HG03521 (cell line): ENCODE results near the gene MFNG.
A peak's percentile ranks its signal among the peaks of the same experiment; 100 is the strongest.
"Not testable (repeated sequence)": the region's sequence is repeated elsewhere in the genome, so short reads cannot be mapped to it uniquely, and the experiment has no call there.

Source experiments
- ATAC-seq: cut with Tn5 transposase; IDR thresholded peaks from one replicate; pipeline ENCODE4 v1.9.1; 2021; ENCODE audit warnings: mild to moderate bottlenecking, moderate library complexity; ENCODE audit not compliant: unreplicated experiment

MFNG gene

DNA sequence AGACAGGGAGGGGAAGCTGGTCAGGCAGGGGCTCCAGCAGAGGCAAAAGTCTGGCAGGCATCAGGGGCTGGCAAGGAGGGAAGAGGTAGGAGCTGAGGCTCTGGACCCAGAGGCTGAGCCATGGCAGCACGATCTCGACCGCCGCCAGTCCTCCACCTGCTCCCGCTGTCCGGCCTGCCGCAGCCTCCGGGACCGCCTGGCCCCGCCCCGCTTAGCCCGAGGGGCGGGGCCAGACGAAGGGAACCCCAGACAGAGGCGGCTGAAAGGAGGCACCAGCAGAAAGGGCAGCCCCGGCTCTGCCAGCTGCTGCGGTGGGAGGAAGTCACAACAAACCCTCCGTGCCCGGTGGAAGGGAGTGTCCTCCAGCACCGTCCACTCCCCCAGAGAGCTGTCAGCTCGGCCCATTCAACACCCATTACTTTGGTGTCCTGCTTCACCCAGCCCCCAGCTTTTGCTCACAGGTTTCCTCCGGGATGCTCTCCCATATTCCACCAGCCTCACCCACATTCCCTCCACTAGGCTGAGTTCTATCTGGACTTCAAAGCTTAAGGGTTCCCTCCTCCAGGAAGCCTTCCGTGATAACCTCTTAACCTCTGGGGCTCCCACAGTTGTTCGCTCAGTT is at the start of gene MFNG:
Gene MFNG, minus strand, starts transcription at position 161 of the 622 bp plus-strand sequence. CDS start 207 bp downstream, outside the sequence.
- peak; percentile 46 for ATAC-seq

DNA sequence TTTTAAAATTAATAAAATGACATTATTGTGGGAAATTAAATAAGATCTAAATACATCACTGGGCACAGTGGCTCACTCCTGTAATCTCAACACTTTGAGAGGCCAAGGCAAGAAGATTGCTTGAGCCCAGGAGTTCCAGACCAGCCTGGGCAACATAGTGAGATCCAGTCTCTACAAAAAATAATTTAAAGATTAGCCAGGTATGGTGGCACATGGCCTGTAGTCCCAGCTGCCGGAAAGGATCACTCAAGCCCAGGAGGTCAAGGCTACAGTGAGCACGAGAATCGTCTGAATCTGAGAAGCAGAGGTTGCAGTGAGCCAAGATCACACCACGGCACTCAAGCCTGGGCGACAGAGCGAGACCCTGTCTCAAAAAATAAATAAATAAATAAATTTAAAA is 49.0 kb upstream of the MFNG start:
- no peak for ATAC-seq

GRCh38 chr22:37534445-37534844 is 48.3 kb upstream of the MFNG start:
- no peak for ATAC-seq

DNA sequence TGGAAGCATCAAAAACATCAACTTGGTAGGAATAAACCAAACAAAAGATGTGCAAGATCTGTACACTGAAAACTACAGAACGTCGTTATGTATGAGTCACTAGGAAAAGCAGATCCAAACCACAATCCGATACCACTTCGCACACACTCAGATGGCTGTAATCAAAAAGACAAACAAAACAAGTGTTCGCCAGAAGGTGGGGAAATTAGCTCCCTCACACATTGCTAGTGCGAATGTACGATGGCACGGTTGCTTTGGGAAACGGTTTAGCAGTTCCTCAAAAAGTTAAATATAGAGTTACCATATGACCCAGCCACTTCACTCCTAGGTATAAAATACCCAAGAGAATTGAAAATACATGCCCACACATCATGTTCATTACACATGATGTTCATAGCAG is 47.8 kb upstream of the MFNG start:
- no peak for ATAC-seq

DNA sequence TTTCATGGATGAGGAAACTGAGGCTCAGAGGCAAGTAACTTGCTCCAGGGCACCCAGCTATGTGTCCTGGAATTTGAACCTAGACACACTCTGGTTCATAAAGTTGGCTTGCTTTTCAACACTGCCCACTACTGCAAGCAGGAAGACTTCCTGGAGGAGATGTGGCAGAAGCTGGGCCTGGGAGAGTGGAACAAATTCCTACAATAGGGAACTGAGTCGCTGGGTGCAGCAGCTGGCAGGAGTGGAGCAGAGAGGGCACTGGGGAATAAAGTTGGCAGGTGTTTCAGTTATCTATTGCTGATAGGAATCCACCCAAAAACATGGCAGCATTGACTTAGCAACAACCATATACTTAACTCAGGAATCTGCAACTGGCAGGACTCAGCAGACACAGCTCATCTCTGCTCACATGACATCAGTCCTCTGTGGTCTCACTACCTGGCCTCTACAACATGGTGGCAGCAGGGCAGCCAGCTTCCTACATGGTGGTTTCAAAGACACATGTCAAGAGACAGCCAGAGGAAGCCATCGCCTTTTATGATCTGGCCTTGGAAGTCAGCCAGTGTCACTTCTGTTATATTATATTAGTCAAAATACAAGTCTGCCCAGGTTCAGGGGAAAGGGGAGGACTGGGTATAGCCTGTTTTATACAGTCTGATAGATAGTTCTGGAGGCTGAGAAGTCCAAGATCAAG is 43.6 kb upstream of the MFNG start:
- ATAC-seq, result no peak

GRCh38 chr22:37527952-37528351 is 41.8 kb upstream of the MFNG start:
- ATAC-seq, result not testable (repeated sequence)

DNA sequence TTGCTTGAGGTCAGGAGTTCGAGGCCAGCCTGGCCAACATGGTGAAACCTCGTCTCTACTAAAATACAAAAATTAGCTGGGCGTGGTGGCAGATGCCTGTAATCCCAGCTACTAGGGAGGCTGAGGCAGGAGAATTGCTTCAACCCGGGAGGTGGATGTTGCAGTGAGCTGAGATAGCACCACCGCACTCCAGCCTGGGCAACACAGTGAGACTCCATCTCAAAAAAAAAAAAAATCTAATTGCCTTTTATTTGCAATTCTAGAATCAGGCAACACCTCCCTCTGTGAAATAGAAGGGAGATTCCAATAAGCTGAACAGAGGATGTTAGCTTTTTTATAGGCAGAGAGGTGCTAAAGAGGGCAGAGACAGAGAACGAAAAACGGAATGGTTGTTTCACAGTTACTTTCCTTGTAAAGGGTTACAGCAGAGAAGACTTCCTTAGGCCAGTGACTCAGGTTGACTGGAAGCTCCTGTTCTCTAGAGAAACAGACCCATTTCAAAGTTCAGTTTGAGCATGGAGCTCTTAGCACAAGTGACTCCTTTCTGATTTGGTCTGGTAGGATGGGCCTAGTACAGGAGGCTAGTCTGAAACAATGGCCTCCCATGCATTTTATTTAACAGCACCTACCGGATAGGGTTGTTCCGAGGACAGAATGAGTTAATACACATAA is 41.0 kb upstream of the MFNG start:
- ATAC-seq, result not testable (repeated sequence)

DNA sequence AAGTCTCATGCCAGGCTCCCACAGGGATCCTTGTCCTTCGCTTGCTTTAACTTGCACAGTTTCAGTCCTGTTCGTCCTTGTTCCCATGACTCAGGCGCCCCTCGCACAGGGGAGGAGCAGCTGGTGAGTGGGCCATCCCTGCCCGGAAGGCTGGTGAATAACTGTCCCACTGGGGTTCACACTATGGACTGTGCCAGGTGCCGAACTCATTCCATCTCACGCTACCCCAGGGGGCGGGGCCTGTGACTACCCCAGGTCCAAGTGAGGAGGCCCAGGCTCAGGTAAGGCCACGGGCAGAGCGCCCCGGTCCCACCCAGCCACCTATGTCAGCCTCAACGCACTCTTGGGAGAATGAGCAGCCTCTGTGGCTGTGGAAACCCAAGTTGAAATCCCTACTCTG is 40.2 kb upstream of the MFNG start:
- ATAC-seq, result no peak

DNA sequence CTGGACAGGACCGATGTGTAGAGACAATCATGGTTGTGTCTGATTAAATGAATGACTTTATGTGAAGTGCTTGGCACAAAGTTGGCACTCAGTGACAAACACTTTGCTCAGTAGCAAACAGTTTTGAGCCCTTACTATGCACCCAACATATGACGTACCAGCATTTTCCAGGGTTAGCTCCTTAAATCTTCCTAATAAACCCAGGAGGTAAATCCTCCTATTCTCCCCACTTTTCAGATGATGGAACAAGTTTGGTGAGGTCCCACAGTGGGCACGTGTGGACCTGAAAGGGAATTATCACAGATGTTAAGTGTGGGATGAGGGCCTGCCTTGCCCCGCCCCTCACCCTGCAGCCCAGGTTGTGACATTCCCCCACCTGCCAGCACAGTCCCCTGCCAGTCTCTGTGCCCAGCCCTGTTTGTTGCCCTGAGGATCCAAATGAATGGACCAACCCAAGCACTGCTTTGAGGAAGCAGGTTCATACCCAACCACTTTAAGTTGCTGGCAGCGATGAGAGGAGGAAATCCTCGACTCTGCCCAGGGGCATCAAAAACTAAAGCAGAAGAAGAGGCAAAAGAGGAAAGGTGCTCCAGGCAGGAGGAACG is 39.7 kb upstream of the MFNG start:
- no peak for ATAC-seq

- ATAC-seq, result no peak
Measured at GRCh38 chr22:37525073-37525745, 39.0 kb upstream of the MFNG start.

DNA sequence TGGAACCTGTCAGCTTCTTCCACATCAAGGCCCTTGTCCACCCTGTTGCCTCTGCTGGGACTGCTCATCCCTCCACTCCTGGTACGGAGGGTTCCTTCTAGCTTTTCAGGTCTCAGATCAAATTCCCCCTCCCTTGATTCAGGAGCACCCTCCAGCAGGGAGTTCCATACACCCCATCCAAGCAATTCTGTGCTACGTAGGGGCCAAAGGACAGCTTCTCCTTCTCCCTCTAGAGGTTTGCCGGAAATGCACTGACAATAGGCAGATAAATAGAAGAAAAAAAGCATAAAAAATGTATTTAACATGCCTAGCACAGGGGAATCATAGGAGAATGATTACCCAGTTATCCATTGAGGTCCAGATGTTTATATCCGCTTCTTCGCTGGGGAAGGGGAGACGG is 36.3 kb upstream of the MFNG start:
- ATAC-seq, result no peak

DNA sequence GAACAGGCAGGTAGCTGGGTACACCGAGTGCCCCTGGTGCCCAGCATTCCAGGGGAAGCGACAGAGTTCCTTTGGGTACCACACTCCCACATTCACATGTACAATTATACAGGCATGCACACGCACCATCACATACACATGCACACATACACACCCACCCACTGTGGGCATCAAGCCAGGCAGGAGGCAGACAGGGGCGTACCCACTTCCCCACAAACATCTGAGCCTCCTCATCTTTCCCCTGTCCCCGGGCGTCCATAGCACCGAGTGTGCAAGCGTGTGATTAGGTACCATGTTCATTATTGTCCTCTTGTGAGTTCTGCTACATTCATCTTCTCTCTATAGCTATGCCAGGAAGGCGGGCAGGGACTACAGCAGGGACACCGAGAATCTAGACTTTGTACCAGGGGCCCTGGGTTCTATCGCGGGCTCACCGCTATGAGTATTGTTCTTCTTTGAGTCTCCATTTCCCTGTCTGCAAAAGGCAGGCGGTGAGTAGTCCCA is 35.1 kb upstream of the MFNG start:
- ATAC-seq, result no peak

DNA sequence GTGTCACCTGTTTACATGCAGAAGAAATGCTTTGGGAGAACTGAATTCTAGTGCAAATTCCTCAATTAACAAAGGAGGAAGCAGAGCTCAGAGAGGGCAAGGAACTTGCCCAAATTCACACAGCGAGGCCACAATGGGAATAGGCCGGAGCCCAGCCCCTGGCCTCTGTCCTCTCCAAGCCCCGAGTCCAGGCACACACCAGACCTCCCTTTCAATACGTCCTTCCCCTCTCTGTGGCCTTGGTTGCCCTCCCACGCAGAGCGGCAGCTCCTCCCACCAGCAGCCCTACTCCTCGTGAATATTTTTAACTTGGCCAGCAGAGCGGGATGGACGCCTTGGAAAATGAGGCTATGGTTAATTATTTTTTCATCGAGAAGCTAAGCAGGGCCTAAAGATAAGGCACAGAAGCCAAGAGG is 34.6 kb upstream of the MFNG start:
- ATAC-seq, result no peak

DNA sequence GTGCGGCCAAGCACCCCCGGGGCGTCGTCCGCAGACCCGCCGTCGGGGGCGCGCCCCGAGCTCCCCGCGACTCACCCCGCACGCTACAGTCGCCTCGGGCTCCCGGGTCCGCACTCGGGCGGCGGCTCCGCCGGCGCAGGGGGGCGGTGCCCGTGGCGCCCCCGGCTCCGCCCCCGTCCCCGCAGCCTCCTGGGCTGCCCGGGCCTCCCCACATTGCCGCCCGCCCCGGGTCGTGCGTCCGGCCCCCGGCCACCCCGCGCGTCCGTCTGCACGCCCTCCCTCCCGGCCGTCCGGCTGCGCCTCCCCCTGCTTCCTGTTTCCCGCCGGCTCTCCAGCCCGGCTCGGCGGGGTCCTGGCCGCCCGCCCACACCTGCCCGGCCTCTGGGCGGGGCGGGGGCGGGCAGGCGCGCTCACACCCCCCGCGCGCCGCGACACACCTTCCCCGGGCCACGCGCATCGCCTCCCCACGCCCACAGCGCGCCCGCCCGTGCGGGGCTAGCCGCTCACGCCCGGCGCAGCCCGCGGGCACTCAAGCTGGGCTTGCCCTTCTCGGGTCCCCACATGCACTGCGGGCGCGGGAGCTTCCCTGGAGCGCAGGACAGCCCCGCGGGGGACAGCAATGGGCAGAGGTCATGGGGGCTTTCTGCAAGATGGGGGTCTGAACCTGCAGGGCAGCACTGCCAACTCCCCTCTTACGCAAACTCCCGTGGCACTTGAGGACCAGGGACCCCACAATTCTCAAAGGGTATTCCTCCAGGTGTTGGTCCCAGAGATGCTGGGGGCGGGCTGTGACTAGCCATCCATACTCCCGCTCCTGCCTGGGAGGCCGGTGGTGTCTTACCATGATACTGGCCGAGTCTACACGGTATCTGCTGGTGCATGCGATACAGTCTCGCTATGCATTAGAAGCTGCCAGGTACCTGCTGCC is 33.3 kb upstream of the MFNG start, which contains the start of gene CARD10:
Gene CARD10, minus strand, starts transcription at position 148 of the 928 bp plus-strand sequence. CDS start 215 bp downstream, outside the sequence.
- no peak for ATAC-seq

GRCh38 chr22:37518509-37519267 is 32.5 kb upstream of the MFNG start:
- no peak for ATAC-seq

DNA sequence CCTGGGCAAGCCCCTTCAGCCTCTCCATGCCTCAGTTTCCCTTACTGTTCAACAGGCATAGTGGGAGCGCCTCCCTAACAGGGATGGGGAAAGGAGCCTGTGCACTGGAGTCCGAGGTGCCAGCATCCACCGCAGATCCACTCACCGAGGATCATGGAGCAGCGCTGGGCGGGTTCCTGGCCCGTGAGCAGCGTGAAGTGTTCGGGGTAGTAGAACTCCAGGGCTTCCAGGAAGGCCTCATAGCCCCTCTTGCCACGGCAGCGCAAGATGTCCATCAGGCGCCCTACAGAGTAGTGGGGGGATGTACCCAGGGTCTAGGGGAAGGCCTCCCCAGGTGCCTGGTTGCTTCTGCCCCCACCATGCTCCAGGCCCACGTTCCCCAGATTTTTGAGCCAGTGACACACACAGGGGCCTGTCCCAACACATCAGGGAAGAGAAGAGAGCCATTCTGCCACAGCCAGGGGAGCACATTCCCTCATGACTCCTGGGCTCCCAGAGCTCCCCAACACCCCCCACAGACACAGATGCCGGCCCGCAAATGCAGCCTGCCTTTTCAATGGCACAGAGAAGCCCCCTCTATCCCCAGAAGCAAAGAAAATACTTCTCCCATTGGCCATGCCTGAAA is 31.8 kb upstream of the MFNG start:
- ATAC-seq, result no peak

- no peak for ATAC-seq
Measured at GRCh38 chr22:37516456-37516855, 30.3 kb upstream of the MFNG start.

GRCh38 chr22:37515901-37516300 is 29.7 kb upstream of the MFNG start:
- ATAC-seq, result no peak
